Tibial nerve (tissue), 4 donors: Measurements from ENCODE around the gene CTSH. TPM values are rescaled to one million over a fixed set of nuclear protein-coding genes. Genes with fewer than 3 reads are reported as not detected.

Experiments used
- DNase-seq, 2 donors: peaks; one replicate each; pipeline ENCODE4 v3.0.0-alpha.2; 2019; ENCODE audit warnings: low spot score in 2 of 2
- H3K27ac ChIP-seq, 4 donors: fragments of 200-600 bp; sonication (generic) in 3 of 4; one replicate each; pipeline ENCODE4 v1.5.1; 2017 to 2019; ENCODE audit warnings: mild to moderate bottlenecking in 1 of 4
- H3K27me3 ChIP-seq, 2 donors: fragments of 200-600 bp; sonication (generic) in 1 of 2; one replicate each; pipeline versions ENCODE4 v1.5.1 to v1.6.0; 2017 to 2019
- H3K36me3 ChIP-seq, 3 donors: fragments of 200-600 bp; sonication (generic); one replicate each; pipeline ENCODE4 v1.5.1; 2018 to 2019
- H3K4me1 ChIP-seq, 4 donors: fragments of 200-600 bp; sonication (generic) in 3 of 4; one replicate each; pipeline ENCODE4 v1.5.1; 2017 to 2019
- H3K4me3 ChIP-seq, 4 donors: fragments of 200-600 bp; sonication (generic) in 3 of 4; one replicate each; pipeline ENCODE4 v1.5.1; 2017 to 2019; ENCODE audit warnings: mild to moderate bottlenecking in 1 of 4, moderate library complexity in 1 of 4
- H3K9me3 ChIP-seq, 4 donors: fragments of 200-600 bp; sonication (generic) in 3 of 4; one replicate each; pipeline ENCODE4 v1.5.1; 2017 to 2019
- EP300 ChIP-seq, 2 donors: sonication (generic); formaldehyde crosslinking; IDR thresholded peaks; one replicate each; pipeline ENCODE4 v1.6.1; 2017; ENCODE audit warnings: antibody characterized with exemption in 2 of 2, mild to moderate bottlenecking in 1 of 2
- POLR2A ChIP-seq, 2 donors: fragments of 450-650 bp; IDR thresholded peaks; one replicate each; pipeline ENCODE4 v1.6.1; 2017; ENCODE audit warnings: antibody characterized with exemption in 2 of 2, mild to moderate bottlenecking in 2 of 2, moderate library complexity in 2 of 2
- WGBS, 2 donors: methylation state at CpG; one replicate each; pipeline ENCODE4 v1.1.5; 2018; 5-methylcytosine and 5-hydroxymethylcytosine counted together
- total RNA-seq, 4 donors: library from RNA; depleted of rRNA; stranded (reverse); fragments of >200 nt; gene quantifications; one replicate each; pipeline ENCODE4 v1.1.0, GENCODE V29; 2016
- TF ChIP-seq, protein P1 (sequence below), 5 experiments: fragments of 200-600 bp in 3 of 5; fragments of 450-650 bp in 2 of 5; sonication (generic) in 3 of 5; IDR thresholded peaks; one replicate each; pipeline ENCODE4 v1.5.1; 2016 to 2019; ENCODE audit warnings: antibody characterized with exemption in 5 of 5, mild to moderate bottlenecking in 3 of 5, moderate library complexity in 2 of 5

The CTSH gene
- total RNA-seq, 4 donors from 2014 or later: 73.8 to 333 (median 239) TPM

DNA sequence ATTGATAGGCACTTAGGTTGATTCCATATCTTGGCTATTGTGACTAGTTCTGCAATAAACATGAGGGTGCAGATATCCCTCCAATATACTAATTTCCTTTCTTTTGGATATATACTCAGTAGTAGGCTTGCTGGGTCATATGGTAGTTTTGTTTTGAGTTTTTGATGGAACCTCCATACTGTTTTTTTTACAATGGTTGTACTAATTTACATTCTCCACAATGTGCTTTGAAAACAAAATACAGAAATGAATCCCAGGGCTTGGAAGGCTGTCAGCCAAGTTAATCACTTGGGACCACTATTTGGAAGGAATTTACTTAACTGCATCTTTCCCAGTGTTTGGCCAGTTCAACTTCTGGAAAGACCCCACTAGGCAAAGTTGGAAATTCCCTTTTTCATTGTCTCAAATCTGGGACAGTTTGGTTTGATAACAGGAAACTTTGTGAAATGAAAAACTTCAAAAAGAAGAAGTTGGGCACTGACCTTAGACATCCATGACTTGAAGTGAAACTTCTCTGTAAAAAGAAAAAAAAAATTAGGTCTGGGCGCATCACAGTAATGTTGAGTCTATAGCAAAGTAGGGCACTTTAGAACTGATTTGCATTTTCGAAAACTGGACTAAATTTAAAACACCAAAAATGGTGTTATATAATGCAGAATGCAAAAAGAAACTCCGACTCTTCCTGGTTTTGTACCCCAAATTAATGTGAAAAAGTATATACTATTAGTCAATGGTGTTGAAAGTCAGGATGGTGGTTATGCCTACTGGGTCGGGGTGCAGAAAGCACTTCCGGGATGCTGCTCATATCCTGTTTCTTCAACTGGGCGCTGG, 6.0 kb downstream of the CTSH start:
- H3K9me3 ChIP-seq: no peaks in the 10 kb centered on the region
- H3K4me1 ChIP-seq: peaks cover 0 to 53% (median 26%) of the 10 kb centered on the region in 4 donors
- no peak for DNase-seq
- WGBS, 2 donors: 69 to 72% methylated on average over 6 of the region's 6 CpGs
- TF ChIP-seq, protein P1, sequence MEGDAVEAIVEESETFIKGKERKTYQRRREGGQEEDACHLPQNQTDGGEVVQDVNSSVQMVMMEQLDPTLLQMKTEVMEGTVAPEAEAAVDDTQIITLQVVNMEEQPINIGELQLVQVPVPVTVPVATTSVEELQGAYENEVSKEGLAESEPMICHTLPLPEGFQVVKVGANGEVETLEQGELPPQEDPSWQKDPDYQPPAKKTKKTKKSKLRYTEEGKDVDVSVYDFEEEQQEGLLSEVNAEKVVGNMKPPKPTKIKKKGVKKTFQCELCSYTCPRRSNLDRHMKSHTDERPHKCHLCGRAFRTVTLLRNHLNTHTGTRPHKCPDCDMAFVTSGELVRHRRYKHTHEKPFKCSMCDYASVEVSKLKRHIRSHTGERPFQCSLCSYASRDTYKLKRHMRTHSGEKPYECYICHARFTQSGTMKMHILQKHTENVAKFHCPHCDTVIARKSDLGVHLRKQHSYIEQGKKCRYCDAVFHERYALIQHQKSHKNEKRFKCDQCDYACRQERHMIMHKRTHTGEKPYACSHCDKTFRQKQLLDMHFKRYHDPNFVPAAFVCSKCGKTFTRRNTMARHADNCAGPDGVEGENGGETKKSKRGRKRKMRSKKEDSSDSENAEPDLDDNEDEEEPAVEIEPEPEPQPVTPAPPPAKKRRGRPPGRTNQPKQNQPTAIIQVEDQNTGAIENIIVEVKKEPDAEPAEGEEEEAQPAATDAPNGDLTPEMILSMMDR (IDR thresholded peaks at IDR 0.05): no peak
- TF ChIP-seq EP300 (IDR thresholded peaks at IDR 0.05): no peak
- no peak for TF ChIP-seq POLR2A (IDR thresholded peaks at IDR 0.05)
- peak overlapping the region in 3 of 4 donors; percentile 71 to 80 (median 75) for H3K27ac ChIP-seq
- H3K27me3 ChIP-seq: peaks cover 0 to 1% of the 10 kb centered on the region in 2 donors
- H3K36me3 ChIP-seq: peaks cover 0 to 10% (median 5%) of the 10 kb centered on the region in 3 donors
- H3K4me3 ChIP-seq: no peak overlapping the region

DNA sequence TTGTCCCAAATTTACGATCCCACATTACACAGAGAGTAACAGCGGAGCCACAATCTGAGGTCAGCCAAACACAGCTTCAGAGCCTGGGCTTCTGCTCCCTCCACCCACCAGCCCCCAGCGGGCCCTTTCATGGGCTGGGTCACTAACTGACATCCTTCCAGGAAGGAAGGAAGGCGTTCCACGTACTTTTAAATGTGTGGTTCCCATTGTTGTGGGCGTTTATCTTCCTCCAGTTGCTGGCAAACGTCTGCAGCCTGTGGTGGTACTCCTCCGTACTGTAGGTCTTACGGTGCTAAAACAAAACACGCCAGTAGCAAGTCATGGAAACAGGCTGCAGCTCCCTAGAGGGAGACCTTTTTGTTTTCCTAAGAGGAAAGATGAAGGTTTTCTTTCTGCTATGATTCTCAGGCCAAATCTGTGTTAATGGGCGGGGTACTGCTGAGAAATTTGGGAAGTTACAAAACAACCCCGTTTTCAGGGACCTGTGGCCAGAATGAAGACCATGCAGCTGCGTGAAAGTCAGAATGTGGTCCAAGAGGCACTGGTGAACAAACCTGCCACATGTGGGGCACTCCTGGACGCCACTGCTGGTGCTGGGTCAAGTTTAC, 7.6 kb downstream of the CTSH start:
- no peak for DNase-seq
- no peak overlapping the region for H3K4me3 ChIP-seq
- peaks cover 0 to 68% (median 27%) of the 10 kb centered on the region in 4 donors for H3K4me1 ChIP-seq
- H3K9me3 ChIP-seq: no peaks in the 10 kb centered on the region
- peak in 1 of 2 donors; percentile 60 for TF ChIP-seq EP300 (IDR thresholded peaks at IDR 0.05)
- TF ChIP-seq, protein P1 (IDR thresholded peaks at IDR 0.05): no peak
- peaks cover 0 to 10% (median 8%) of the 10 kb centered on the region in 3 donors for H3K36me3 ChIP-seq
- no peaks in the 10 kb centered on the region for H3K27me3 ChIP-seq
- H3K27ac ChIP-seq: peak overlapping the region; percentile 53 to 80 (median 64)
- 32 to 38% methylated on average over 12 to 14 of the region's 14 CpGs for WGBS, 2 donors

DNA sequence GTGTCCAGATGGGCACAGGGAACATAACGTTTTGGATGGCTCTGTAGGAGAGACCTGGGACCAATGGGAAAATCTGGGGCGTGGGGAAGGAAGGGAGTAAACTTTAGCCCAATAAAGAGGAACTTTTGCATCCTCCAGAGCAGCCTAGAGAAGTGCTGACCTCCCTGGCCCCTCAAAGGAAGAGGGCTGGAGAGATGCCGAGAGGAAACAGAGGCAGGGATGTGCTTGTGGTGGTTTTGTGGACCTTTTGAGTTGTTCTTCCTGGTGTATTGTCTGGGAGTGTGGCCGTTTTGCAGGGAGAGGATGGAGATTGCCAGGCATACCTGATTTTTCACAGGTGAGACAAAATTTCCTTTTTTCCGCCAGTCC, 10.2 kb downstream of the CTSH start:
- no peaks in the 10 kb centered on the region for H3K9me3 ChIP-seq
- DNase-seq: no peak
- TF ChIP-seq, protein P1 (IDR thresholded peaks at IDR 0.05): no peak
- TF ChIP-seq EP300 (IDR thresholded peaks at IDR 0.05) (no peak), POLR2A (IDR thresholded peaks at IDR 0.05) (no peak)
- H3K27ac ChIP-seq: peak overlapping the region in 1 of 4 donors; percentile 80
- H3K27me3 ChIP-seq: no peaks in the 10 kb centered on the region
- peaks cover 0 to 79% (median 27%) of the 10 kb centered on the region in 4 donors for H3K4me1 ChIP-seq
- WGBS, 2 donors: 62 to 65% methylated on average over 5 of the region's 5 CpGs
- H3K4me3 ChIP-seq: no peak overlapping the region
- H3K36me3 ChIP-seq: peaks cover 0 to 18% (median 10%) of the 10 kb centered on the region in 3 donors

DNA sequence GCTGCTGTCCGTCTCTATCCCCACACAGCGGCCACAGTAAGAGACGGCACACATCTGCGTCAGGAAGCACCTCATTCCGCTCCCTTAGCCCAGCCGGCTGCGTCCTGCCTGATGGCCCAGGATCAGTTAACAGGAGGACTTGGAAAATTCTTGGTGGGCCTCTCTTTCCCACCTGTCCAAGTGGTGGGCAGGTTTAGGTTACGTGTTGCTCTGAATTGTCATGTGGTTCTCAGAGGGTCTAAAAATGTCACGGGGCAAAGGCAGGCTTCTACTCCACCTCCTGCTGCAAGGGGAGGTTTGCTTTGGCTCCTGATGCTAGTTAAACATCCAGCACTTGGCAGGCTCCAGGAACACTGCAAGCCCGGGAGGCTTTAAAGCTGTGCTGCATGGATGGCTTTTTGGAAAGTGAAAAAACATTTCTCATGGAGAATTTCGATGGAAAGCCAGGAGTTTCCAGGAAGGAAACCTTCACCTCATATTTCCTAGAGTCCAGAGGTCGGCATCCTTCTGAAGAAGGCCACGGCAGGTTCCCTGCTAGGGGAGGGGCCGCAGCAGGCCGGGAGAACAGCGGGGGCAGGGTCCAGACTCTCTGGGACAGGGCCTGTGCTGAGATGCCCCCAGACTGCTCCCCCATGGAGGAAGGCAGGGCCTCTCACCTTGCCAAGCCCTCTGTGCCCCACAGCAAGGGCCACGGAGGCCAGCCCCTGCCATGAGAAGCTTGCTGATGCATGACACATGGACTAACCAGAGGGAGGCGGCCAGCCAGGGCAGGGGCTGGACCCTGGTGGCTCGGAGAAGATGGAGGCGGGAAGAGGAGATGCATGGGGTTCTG, 10.8 kb downstream of the CTSH start:
- 44 to 55% methylated on average over 20 of the region's 20 CpGs for WGBS, 2 donors
- H3K27ac ChIP-seq: peak overlapping the region in 3 of 4 donors; percentile 4 to 80 (median 34)
- peak in 1 of 2 donors; percentile 50 for DNase-seq

More for the DNA sequence above, 10.8 kb downstream of the CTSH start:
- H3K4me1 ChIP-seq: peaks cover 0 to 76% (median 27%) of the 10 kb centered on the region in 4 donors
- peak in 1 of 2 donors; percentile 19 for TF ChIP-seq EP300 (IDR thresholded peaks at IDR 0.05)
- TF ChIP-seq, protein P1 (IDR thresholded peaks at IDR 0.05): no peak
- H3K9me3 ChIP-seq: no peaks in the 10 kb centered on the region
- no peak overlapping the region for H3K4me3 ChIP-seq
- H3K36me3 ChIP-seq: peaks cover 0 to 18% (median 10%) of the 10 kb centered on the region in 3 donors
- no peaks in the 10 kb centered on the region for H3K27me3 ChIP-seq
